MM.1S (cell line): ENCODE data around the gene ALDH3B1.

Experiments used
- DNase-seq: peaks from one replicate; pipeline ENCODE4 v3.0.0-alpha.2; 2015
- H2AFZ ChIP-seq: fragments of 300-600 bp; sonication (generic); 2 replicates; pipeline ENCODE4 v1.6.0; 2016; ENCODE audit warnings: antibody characterized with exemption, low read length
- H3F3A ChIP-seq: fragments of 300-600 bp; sonication (generic); 2 replicates; pipeline ENCODE4 v1.6.1; 2016; ENCODE audit warnings: mild to moderate bottlenecking, antibody characterized with exemption, low read length, moderate library complexity, mixed read lengths; ENCODE audit not compliant: insufficient read depth
- H3K27ac ChIP-seq: fragments of 300-600 bp; sonication (generic); 2 replicates; pipeline ENCODE4 v1.5.1; 2016; ENCODE audit warnings: mild to moderate bottlenecking, low read length
- H3K27me3 ChIP-seq: fragments of 300-600 bp; sonication (generic); replicated peaks from 2 replicates; pipeline ENCODE4 v1.6.0; 2016; ENCODE audit warnings: low read length; ENCODE audit not compliant: insufficient read depth
- H3K36me3 ChIP-seq: fragments of 300-600 bp; sonication (generic); replicated peaks from 2 replicates; pipeline ENCODE4 v1.6.1; 2016; ENCODE audit warnings: mild to moderate bottlenecking, low read length, mixed read lengths; ENCODE audit not compliant: insufficient read depth
- H3K4me1 ChIP-seq: fragments of 300-600 bp; sonication (generic); 2 replicates; pipeline ENCODE4 v1.6.1; 2016; ENCODE audit warnings: low read length, mixed read lengths
- H3K4me2 ChIP-seq: fragments of 300-600 bp; sonication (generic); 2 replicates; pipeline ENCODE4 v1.6.0; 2016; ENCODE audit warnings: low read depth, low read length
- H3K4me3 ChIP-seq: fragments of 300-600 bp; sonication (generic); 2 replicates; pipeline ENCODE4 v1.5.1; 2016; ENCODE audit warnings: low read length, mixed read lengths
- H3K79me2 ChIP-seq: fragments of 300-600 bp; sonication (generic); 2 replicates; pipeline ENCODE4 v1.6.1; 2016; ENCODE audit warnings: mixed run types, low read length, mixed read lengths
- H3K9ac ChIP-seq: fragments of 300-600 bp; sonication (generic); 2 replicates; pipeline ENCODE4 v1.6.1; 2016; ENCODE audit warnings: low read length, mixed read lengths
- H3K9me2 ChIP-seq: fragments of 300-600 bp; sonication (generic); replicated peaks from 2 replicates; pipeline ENCODE4 v1.6.1; 2016; ENCODE audit warnings: mild to moderate bottlenecking, low read length, mixed read lengths; ENCODE audit not compliant: insufficient read depth
- H3K9me3 ChIP-seq: fragments of 300-600 bp; sonication (generic); replicated peaks from 2 replicates; pipeline ENCODE4 v1.6.1; 2016; ENCODE audit warnings: mild to moderate bottlenecking, low read length, mixed read lengths; ENCODE audit not compliant: insufficient read depth
- H4K20me1 ChIP-seq: fragments of 300-600 bp; sonication (generic); 2 replicates; pipeline ENCODE4 v1.6.1; 2016; ENCODE audit warnings: mild to moderate bottlenecking, low read length, moderate library complexity, mixed read lengths; ENCODE audit not compliant: insufficient read depth
- CTCF ChIP-seq: fragments of 300-600 bp; sonication (generic); IDR thresholded peaks from 2 replicates; pipeline ENCODE4 v1.5.1; 2016; ENCODE audit warnings: antibody characterized with exemption, low read length, mixed read lengths
- EZH2 ChIP-seq: fragments of 300-600 bp; sonication (generic); optimal IDR thresholded peaks from 2 replicates; pipeline ENCODE3; 2017; ENCODE audit warnings: low read depth, mild to moderate bottlenecking, antibody characterized with exemption, low read length, mixed read lengths
- EZH2phosphoT487 ChIP-seq: fragments of 300-600 bp; sonication (generic); IDR thresholded peaks from 2 replicates; pipeline ENCODE4 v1.6.1; 2018; ENCODE audit warnings: antibody characterized with exemption, low read length

The ALDH3B1 gene

GRCh38 chr11:68035266-68035876 lies 25.2 kb downstream of the ALDH3B1 start:
- no peak overlapping the region for H3K4me2 ChIP-seq
- peaks cover 55% of the 10 kb centered on the region for H3K79me2 ChIP-seq

GRCh38 chr11:68036141-68036716 lies 26.1 kb downstream of the ALDH3B1 start:
- H3K9me2 ChIP-seq, result no peaks in the 10 kb centered on the region
- H3K36me3 ChIP-seq, result 0 out of 2 replicates have a peak, but pooled peaks cover 2% of the 10 kb centered on the region
- H2AFZ ChIP-seq, result no peak overlapping the region
- no peak for TF ChIP-seq CTCF
- no peak for TF ChIP-seq EZH2
- TF ChIP-seq EZH2phosphoT487, result no peak
- H3K9ac ChIP-seq, result no peak overlapping the region
- no peak overlapping the region for H3K27ac ChIP-seq
- peaks cover 27% of the 10 kb centered on the region for H3F3A ChIP-seq
- no peaks in the 10 kb centered on the region for H3K27me3 ChIP-seq
- H4K20me1 ChIP-seq, result no peaks in the 10 kb centered on the region; the same call in 1 of the 2 replicates
- peaks cover 57% of the 10 kb centered on the region for H3K79me2 ChIP-seq
- H3K4me3 ChIP-seq, result no peak overlapping the region
- DNase-seq, result no peak
- peaks cover 16% of the 10 kb centered on the region for H3K4me1 ChIP-seq
- no peaks in the 10 kb centered on the region for H3K9me3 ChIP-seq
- H3K4me2 ChIP-seq, result no peak overlapping the region

More at GRCh38 chr11:68035266-68035876, 25.2 kb downstream of the ALDH3B1 start:
- Histone ChIP-seq H3K9me2 (no peaks in the 10 kb centered on the region), H3K27ac (no peak overlapping the region), H3K27me3 (no peaks in the 10 kb centered on the region), H3K36me3 (0 out of 2 replicates have a peak, but pooled peaks cover 2% of the 10 kb centered on the region), H3K4me1 (peaks cover 14% of the 10 kb centered on the region), H3K4me3 (no peak overlapping the region), H3F3A (peaks cover 27% of the 10 kb centered on the region), H3K9ac (no peak overlapping the region), H4K20me1 (no peaks in the 10 kb centered on the region), H2AFZ (no peak overlapping the region), H3K9me3 (no peaks in the 10 kb centered on the region)
- no peak for TF ChIP-seq EZH2phosphoT487
- no peak for DNase-seq

GRCh38 chr11:68036717-68037239 lies 26.7 kb downstream of the ALDH3B1 start:
- Histone ChIP-seq H3K9me2 (no peaks in the 10 kb centered on the region), H3K9ac (no peak overlapping the region), H3K79me2 (peaks cover 57% of the 10 kb centered on the region), H3K9me3 (no peaks in the 10 kb centered on the region), H3K27ac (no peak overlapping the region; the same call in 1 of the 2 replicates), H3K36me3 (0 out of 2 replicates have a peak, but pooled peaks cover 2% of the 10 kb centered on the region), H2AFZ (no peak overlapping the region), H3K4me3 (no peak overlapping the region), H3K4me1 (peaks cover 18% of the 10 kb centered on the region), H3K4me2 (no peak overlapping the region), H3F3A (peaks cover 27% of the 10 kb centered on the region), H3K27me3 (no peaks in the 10 kb centered on the region), H4K20me1 (peaks cover 5% of the 10 kb centered on the region; the same call in 1 of the 2 replicates)
- DNase-seq, result no peak
- TF ChIP-seq CTCF, result no peak
- TF ChIP-seq EZH2, result no peak
- no peak for TF ChIP-seq EZH2phosphoT487
